Measurements from ENCODE around the gene OTOG. TPM values are rescaled to one million over a fixed set of nuclear protein-coding genes. Genes with fewer than 3 reads are reported as not detected.

Gene OTOG
- total and polyA plus RNA-seq, 2 donors (not counting 3 experiments of a cell fraction or from before 2014, with no cell fraction given) = not detected

DNA sequence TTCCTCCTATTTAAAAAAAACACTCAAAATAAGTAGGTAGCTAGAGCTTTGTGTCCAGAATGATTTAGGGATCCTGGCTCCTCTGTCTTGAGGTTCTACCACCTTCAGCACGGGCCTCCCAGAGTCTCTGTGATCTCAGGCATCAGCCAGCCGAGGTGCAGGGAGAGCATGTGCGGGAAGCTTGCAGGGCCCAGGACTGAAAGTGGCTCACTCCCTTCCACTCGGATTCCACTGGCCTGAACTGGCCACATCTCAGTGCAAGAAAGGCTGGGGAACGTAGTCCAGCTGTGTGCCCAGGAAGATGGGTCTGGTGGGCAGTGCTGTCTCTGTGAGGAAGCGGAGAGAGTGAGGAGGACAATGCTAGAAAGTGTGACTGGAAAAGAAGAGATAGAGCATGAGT, 104.0 kb downstream of the OTOG start:
- Histone ChIP-seq H3K4me3 (replicated peaks in 1 of 3; ENCODE audit: insufficient read depth in 1 of 3, low read depth in 1 of 3, low read length in 3 of 3) (no peak overlapping the region), H2AFZ (ENCODE audit: low read depth, low read length) (no peak overlapping the region), H3K27me3 (ENCODE audit: control insufficient read depth in 2 of 2, insufficient read depth in 2 of 2, low read length in 2 of 2) (peaks cover 0 to 5% of the 10 kb centered on the region in 2 experiments), H3K27ac (ENCODE audit: insufficient read depth, low read depth, low read length) (no peak overlapping the region), H3K4me1 (ENCODE audit: control insufficient read depth, extremely low read depth, insufficient read depth, low read length) (peaks cover 15% of the 10 kb centered on the region), H3K9me1 (replicated peaks; ENCODE audit: control insufficient read depth, extremely low read depth, insufficient read depth, low read length) (no peaks in the 10 kb centered on the region), H4K20me1 (replicated peaks; ENCODE audit: control insufficient read depth, extremely low read depth, insufficient read depth, low read length) (no peaks in the 10 kb centered on the region), H3K79me2 (ENCODE audit: control insufficient read depth, insufficient read depth, low read length) (no peaks in the 10 kb centered on the region), H3K4me2 (ENCODE audit: insufficient read depth, low read length) (no peak overlapping the region), H3K9me3 (replicated peaks; ENCODE audit: control insufficient read depth, insufficient read depth, low read length) (no peaks in the 10 kb centered on the region), H3K9ac (replicated peaks; ENCODE audit: extremely low read depth, insufficient read depth, low read length) (no peak overlapping the region), H3K36me3 (ENCODE audit: control insufficient read depth in 2 of 2, extremely low read depth in 1 of 2, insufficient read depth in 2 of 2, low read length in 2 of 2) (no peaks in the 10 kb centered on the region)
- ChIA-PET CTCF (interaction anchor here (0.7 to 1.2 kb wide), 3 partner anchors 10 to 84 kb away, joined by 3 to 4 read pairs (median 4); no protein-coding TSS in a partner anchor), POLR2A (no interaction called here)
- intact Hi-C loops (cut with micrococcal nuclease) (no loop called here), dilution Hi-C loops (cut with MboI; ENCODE audit: extremely low pct_ligation_motif_present, low sequenced_read_pairs) (no loop called here)
- DNase-seq (ENCODE audit: low read depth, low spot score) (no peak), FAIRE-seq (no peak)
- no TSS peak for BruUV-seq (replicated peaks)
- TF ChIP-seq EZH2 (IDR thresholded peaks at IDR 0.05; ENCODE audit: borderline replicate concordance, low read depth, low read length, severe bottlenecking) = no peak
- TF ChIP-seq POLR2A (IDR thresholded peaks at IDR 0.05; ENCODE audit: low read depth, low read length) = no peak
- TF ChIP-seq MYC (IDR thresholded peaks at IDR 0.05; ENCODE audit: low read depth, low read length) = no peak
- no peak for TF ChIP-seq POLR2AphosphoS5 (IDR thresholded peaks at IDR 0.05; ENCODE audit: insufficient read depth, low read depth, low read length)
- no peak for TF ChIP-seq MAX (IDR thresholded peaks at IDR 0.05; ENCODE audit: insufficient read depth, insufficient read length)
- no peak for TF ChIP-seq JUN (IDR thresholded peaks at IDR 0.05; ENCODE audit: borderline replicate concordance, insufficient read depth, insufficient read length, low read depth)
- no peak for TF ChIP-seq FOS (IDR thresholded peaks at IDR 0.05; ENCODE audit: borderline replicate concordance, insufficient read depth, low read length)
- TF ChIP-seq, protein P1, sequence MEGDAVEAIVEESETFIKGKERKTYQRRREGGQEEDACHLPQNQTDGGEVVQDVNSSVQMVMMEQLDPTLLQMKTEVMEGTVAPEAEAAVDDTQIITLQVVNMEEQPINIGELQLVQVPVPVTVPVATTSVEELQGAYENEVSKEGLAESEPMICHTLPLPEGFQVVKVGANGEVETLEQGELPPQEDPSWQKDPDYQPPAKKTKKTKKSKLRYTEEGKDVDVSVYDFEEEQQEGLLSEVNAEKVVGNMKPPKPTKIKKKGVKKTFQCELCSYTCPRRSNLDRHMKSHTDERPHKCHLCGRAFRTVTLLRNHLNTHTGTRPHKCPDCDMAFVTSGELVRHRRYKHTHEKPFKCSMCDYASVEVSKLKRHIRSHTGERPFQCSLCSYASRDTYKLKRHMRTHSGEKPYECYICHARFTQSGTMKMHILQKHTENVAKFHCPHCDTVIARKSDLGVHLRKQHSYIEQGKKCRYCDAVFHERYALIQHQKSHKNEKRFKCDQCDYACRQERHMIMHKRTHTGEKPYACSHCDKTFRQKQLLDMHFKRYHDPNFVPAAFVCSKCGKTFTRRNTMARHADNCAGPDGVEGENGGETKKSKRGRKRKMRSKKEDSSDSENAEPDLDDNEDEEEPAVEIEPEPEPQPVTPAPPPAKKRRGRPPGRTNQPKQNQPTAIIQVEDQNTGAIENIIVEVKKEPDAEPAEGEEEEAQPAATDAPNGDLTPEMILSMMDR (IDR thresholded peaks at IDR 0.05; ENCODE audit: extremely low read depth in 1 of 2, insufficient read depth in 1 of 2, low read depth in 1 of 2, low read length in 2 of 2) = no peak
- no peak for TF ChIP-seq GATA2 (IDR thresholded peaks at IDR 0.05; ENCODE audit: insufficient read depth, insufficient read length, low read depth, low read length)

All from endothelial cell of umbilical vein (primary cell).